ENCODE results near the gene CDH5. TPM values are rescaled to one million over a fixed set of nuclear protein-coding genes. Genes with fewer than 3 reads are reported as not detected.

CDH5 gene
- total and polyA plus RNA-seq, 2 of the 13 experiments (the other 11 are each of a cell fraction or from before 2014, with no cell fraction given), result 0.71 to 1.1 TPM

GRCh38 chr16:66428682-66429251 lies 62.3 kb downstream of the CDH5 start (continued):
- TF ChIP-seq TIGD3 (CRISPR knock-in tag; IDR thresholded peaks at IDR 0.05; ENCODE audit: borderline replicate concordance) (no peak), SMARCE1 (IDR thresholded peaks at IDR 0.05; ENCODE audit: borderline replicate concordance) (no peak)

- FAIRE-seq (no peak), DNase-seq (ENCODE audit: low spot score) (no peak)
Measured at GRCh38 chr16:66429290-66429962, 62.9 kb downstream of the CDH5 start.

More at GRCh38 chr16:66429290-66429962, 62.9 kb downstream of the CDH5 start:
- TF ChIP-seq IKZF1 (IDR thresholded peaks at IDR 0.05) (no peak), ZNF510 (CRISPR knock-in tag; IDR thresholded peaks at IDR 0.05; ENCODE audit: low read depth) (no peak), HNRNPK (IDR thresholded peaks at IDR 0.05; ENCODE audit: low read depth, low read length, poor library complexity, severe bottlenecking) (peak; percentile 31), HNRNPL (IDR thresholded peaks at IDR 0.05; ENCODE audit: low read depth, low read length) (0 out of 2 replicates have a peak, but pooled peaks have one; percentile 54), ZNF230 (CRISPR knock-in tag; IDR thresholded peaks at IDR 0.05) (no peak), NONO (IDR thresholded peaks at IDR 0.05) (no peak), NONO (CRISPR knock-in tag; conservative IDR thresholded peaks at IDR 0.05) (no peak), DDIT3 (CRISPR knock-in tag; IDR thresholded peaks at IDR 0.05) (no peak), ZNF749 (CRISPR knock-in tag; IDR thresholded peaks at IDR 0.05; ENCODE audit: borderline replicate concordance) (no peak)
- Histone ChIP-seq H3K9me3 (ENCODE audit: low read length) (no peaks in the 10 kb centered on the region), H2AFZ (ENCODE audit: low read length) (no peak overlapping the region), H3K27ac (ENCODE audit: extremely low read length, insufficient read depth, low read length) (no peak overlapping the region), H3K27me3 (ENCODE audit: control insufficient read depth in 1 of 2, insufficient read depth in 2 of 2, low read length in 2 of 2) (peaks cover 15 to 45% of the 10 kb centered on the region in 2 experiments), H3K9ac (ENCODE audit: insufficient read depth, low read depth, low read length) (no peak overlapping the region), H3K36me3 (replicated peaks in 1 of 2; ENCODE audit: control insufficient read depth in 1 of 2, insufficient read depth in 2 of 2, low read length in 2 of 2) (no peaks in the 10 kb centered on the region), H3K4me2 (ENCODE audit: low read depth, low read length) (no peak overlapping the region), H4K20me1 (ENCODE audit: insufficient read depth, low read length) (no peaks in the 10 kb centered on the region), H3K79me2 (ENCODE audit: insufficient read depth, low read length) (no peaks in the 10 kb centered on the region), H3K4me1 (ENCODE audit: insufficient read depth, low read length) (peaks cover 62% of the 10 kb centered on the region), H3K4me3 (replicated peaks in 1 of 3; ENCODE audit: insufficient read depth in 1 of 3, low read depth in 2 of 3, low read length in 3 of 3) (no peak overlapping the region)
- ChIA-PET POLR2A (no interaction called here), CTCF (ENCODE audit: low intra/inter-chr PET ratio, low total read pairs) (no interaction called here)
- in situ Hi-C loops (cut with HindIII; ENCODE audit: extremely low pct_ligation_motif_present, low pct_unique_long_range_greater_than_20kb) (no loop called here), intact Hi-C loops (cut with micrococcal nuclease; ENCODE audit: unreplicated experiment) (no loop called here)
- BruUV-seq (replicated peaks), result no TSS peak
- WGBS (ENCODE audit: low lambda C conversion rate), result 65% methylated on average over 9 of the region's 9 CpGs
- no peak for ATAC-seq

Data from HepG2 (cell line).